K562 (cell line): Measurements from ENCODE around the gene C11orf58. TPM values are rescaled to one million over a fixed set of nuclear protein-coding genes. Genes with fewer than 3 reads are reported as not detected.

Experiments
- ATAC-seq: fragments of 200-7000 bp; cut with Tn5 transposase; 3 replicates; pipeline ENCODE4 v1.9.1; 2020; ENCODE audit warnings: moderate library complexity
- BruUV-seq: library from RNA; stranded (reverse); fragments of 400-500 nt; replicated peaks from 2 replicates; lab custom pipeline; 2021; lab: Mats Ljungman, UMichigan
- CTCF ChIA-PET: fragments of 300-600 bp; formaldehyde crosslinking; extraction: SDS; loops from one replicate; lab custom pipeline; 2021; ENCODE audit warnings: low intra/inter-chr PET ratio; lab: Yijun Ruan, JAX
- POLR2A ChIA-PET: fragments of 300-600, 350-650 bp; sonication (Branson Sonifier 250); formaldehyde crosslinking; extraction: SDS; loops from one replicate; lab custom pipeline; 2021; ENCODE audit warnings: antibody characterized with exemption, inconsistent platforms; lab: Yijun Ruan, JAX
- DNase-seq, 4 experiments: peaks; one replicate each; pipeline versions ENCODE4 v3.0.0 to v3.0.0-alpha.2; 2011 to 2018; ENCODE audit warnings: low spot score in 3 of 4, mixed read lengths in 3 of 4; ENCODE audit errors: extremely low read depth in 1 of 4
- FAIRE-seq: peaks from 2 replicates; lab custom pipeline; 2011; peaks lifted over from hg19 to GRCh38; lab: Jason Lieb, UNC
- H2AFZ ChIP-seq: 2 replicates; pipeline ENCODE4 v1.6.0; 2011; ENCODE audit warnings: low read depth, low read length, control low read depth, inconsistent platforms
- H3K27ac ChIP-seq: fragments of 200-600 bp; 3 replicates; pipeline ENCODE4 v1.8.0; 2011; ENCODE audit warnings: low read depth, mild to moderate bottlenecking, control low read depth, inconsistent platforms, low read length, moderate library complexity, mixed read lengths; ENCODE audit errors: extremely low read depth
- H3K27me3 ChIP-seq, 2 experiments: fragments of 300-600 bp in 1 of 2; 2 replicates in 1 of 2; 3 replicates in 1 of 2; pipeline versions ENCODE4 v1.6.0 to v1.8.0; 2011; ENCODE audit warnings: inconsistent platforms in 2 of 2, low read length in 2 of 2, mild to moderate bottlenecking in 1 of 2, mixed read lengths in 1 of 2, moderate library complexity in 1 of 2; ENCODE audit not compliant: control insufficient read depth in 2 of 2, insufficient read depth in 2 of 2
- H3K36me3 ChIP-seq: fragments of 300-600 bp; 3 replicates; pipeline ENCODE4 v1.8.0; 2011; ENCODE audit warnings: mild to moderate bottlenecking, low read length, inconsistent platforms; ENCODE audit not compliant: control insufficient read depth, insufficient read depth
- H3K4me1 ChIP-seq, 2 experiments: fragments of 200-600 bp in 1 of 2; replicated peaks in 1 of 2; 2 replicates in 1 of 2; 3 replicates in 1 of 2; pipeline versions ENCODE4 v1.5.1 to v1.8.0; 2011; ENCODE audit warnings: inconsistent platforms in 2 of 2, low read length in 2 of 2, mild to moderate bottlenecking in 1 of 2, mixed read lengths in 1 of 2, moderate library complexity in 1 of 2; ENCODE audit not compliant: control insufficient read depth in 2 of 2, insufficient read depth in 2 of 2
- H3K4me2 ChIP-seq: 2 replicates; pipeline ENCODE4 v1.6.1; 2011; ENCODE audit warnings: low read length, control low read depth, inconsistent platforms, mixed read lengths; ENCODE audit not compliant: insufficient read depth
- H3K4me3 ChIP-seq: fragments of 200-600 bp; sonication (generic), shearing (Covaris generic); 2 replicates; pipeline ENCODE4 v1.5.1; 2016; ENCODE audit warnings: control low read depth, inconsistent platforms
- H3K79me2 ChIP-seq: fragments of 200-600 bp; 3 replicates; pipeline ENCODE4 v1.8.0; 2011; ENCODE audit warnings: low read length, inconsistent platforms; ENCODE audit not compliant: control insufficient read depth, insufficient read depth
- H3K9ac ChIP-seq, 2 experiments: 2 replicates each; pipeline versions ENCODE4 v1.6.0 to v1.6.1; 2011; ENCODE audit warnings: low read depth in 2 of 2, low read length in 2 of 2, control low read depth in 1 of 2, inconsistent platforms in 1 of 2, mild to moderate bottlenecking in 1 of 2, mixed read lengths in 1 of 2; ENCODE audit not compliant: insufficient read depth in 1 of 2
- H3K9me1 ChIP-seq: one replicate; pipeline ENCODE4 v1.6.0; 2011; ENCODE audit warnings: inconsistent platforms, mild to moderate bottlenecking, low read length, moderate library complexity; ENCODE audit not compliant: control insufficient read depth, insufficient read depth
- H3K9me3 ChIP-seq: replicated peaks from 2 replicates; pipeline ENCODE4 v1.5.1; 2011; ENCODE audit warnings: low read depth, low read length, inconsistent platforms; ENCODE audit not compliant: control insufficient read depth, insufficient read depth
- H4K20me1 ChIP-seq: replicated peaks from 2 replicates; pipeline ENCODE4 v1.6.1; 2011; ENCODE audit warnings: low read length, inconsistent platforms, mixed read lengths; ENCODE audit not compliant: control insufficient read depth, insufficient read depth
- CTCF ChIP-seq, 3 experiments: IDR thresholded peaks in 2 of 3; conservative IDR thresholded peaks in 1 of 3; 2 replicates each; pipeline ENCODE4 v1.5.1; 2011 to 2012; ENCODE audit warnings: low read length in 3 of 3, mild to moderate bottlenecking in 3 of 3, control low read depth in 2 of 3, improper control_type of control experiment in 1 of 3, inconsistent platforms in 1 of 3, low read depth in 1 of 3, mixed read lengths in 1 of 3, moderate library complexity in 1 of 3; ENCODE audit not compliant: insufficient read depth in 2 of 3
- MAX ChIP-seq: sonication (generic); formaldehyde crosslinking; IDR thresholded peaks from 2 replicates; pipeline ENCODE4 v1.9.0; 2022; ENCODE audit warnings: mild to moderate bottlenecking, missing genetic modification reagents
- MEF2D ChIP-seq: conservative IDR thresholded peaks from 2 replicates; pipeline ENCODE4 v1.6.1; 2016; ENCODE audit warnings: low read depth, missing genetic modification characterization, missing compliant biosample characterization
- PPARD ChIP-seq: fragments of 250-450 bp; sonication (Bioruptor Pico); IDR thresholded peaks from 2 replicates; pipeline ENCODE4 v1.8.0; 2022; ENCODE audit warnings: inconsistent platforms, mild to moderate bottlenecking, moderate library complexity
- ZC3H4 ChIP-seq: sonication (generic); formaldehyde crosslinking; IDR thresholded peaks from 2 replicates; pipeline ENCODE4 v1.9.0; 2021; ENCODE audit warnings: missing genetic modification reagents, borderline replicate concordance
- ZNF511 ChIP-seq: sonication (generic); formaldehyde crosslinking; IDR thresholded peaks from 2 replicates; pipeline ENCODE4 v1.8.0; 2022; ENCODE audit warnings: mild to moderate bottlenecking, missing genetic modification reagents
- ZNF561 ChIP-seq: fragments of 450-650 bp; formaldehyde crosslinking; conservative IDR thresholded peaks from 2 replicates; pipeline ENCODE4 v1.4.0; 2020; ENCODE audit warnings: mild to moderate bottlenecking, moderate library complexity
- WGBS: fragments of 100-300 bp; shearing (Covaris generic); methylation state at CpG from one replicate; pipeline ENCODE4 v1.1.6; 2016; ENCODE audit warnings: low coverage, mixed read lengths; ENCODE audit not compliant: insufficient coverage; ENCODE audit errors: missing lambda C conversion rate; 5-methylcytosine and 5-hydroxymethylcytosine counted together
- in situ Hi-C: fragments of 300-500 bp; cut with MboI; formaldehyde crosslinking; loops from 4 replicates; pipeline ENCODE4 v1.15.0; 2018; ENCODE audit warnings: inconsistent platforms, mixed read lengths
- intact Hi-C: fragments of 100-400 bp; cut with micrococcal nuclease; formaldehyde crosslinking; loops from 2 replicates; pipeline ENCODE4 v1.14.2; 2022
- polyA plus RNA-seq, 8 experiments: library from polyadenylated mRNA; depleted of rRNA in 4 of 8; stranded (reverse) in 5 of 8; unstranded in 3 of 8; fragments of >200 nt; fragmentation: Nextera tagmentation in 2 of 8; fragmentation: Illumina TruSeq in 1 of 8; extraction: Ambion mirVana in 2 of 8; extraction: Trizol in 1 of 8; gene quantifications; 2 replicates each; pipeline versions ENCODE4 v1.2.1 to v1.2.3, GENCODE V29; 2011 to 2014; ENCODE audit warnings: inconsistent platforms in 1 of 8, missing spikeins in 1 of 8
- total RNA-seq, 7 experiments: library from RNA; depleted of rRNA in 6 of 7; stranded (reverse); fragments of >200 nt in 6 of 7; fragmentation: Illumina TruSeq in 2 of 7; extraction: Trizol in 2 of 7; gene quantifications; 2 replicates each; pipeline versions ENCODE4 v1.2.1 to v1.2.3, GENCODE V29; 2011 to 2021; ENCODE audit warnings: low replicate concordance in 1 of 7

Gene C11orf58
- total and polyA plus RNA-seq, 9 of the 15 experiments (the other 6 are each of a cell fraction or from before 2014, with no cell fraction given) = 104 to 421 (median 247) TPM

- peaks cover 8 to 35% of the 10 kb centered on the region in 2 experiments; a peak in 4 of 5 replicates for H3K27me3 ChIP-seq
- H3K36me3 ChIP-seq = no peaks in the 10 kb centered on the region
- WGBS = 5% methylated on average over 6 of the region's 6 CpGs
- peaks cover 0 to 6% of the 10 kb centered on the region in 2 experiments; a peak in 1 of 5 replicates for H3K4me1 ChIP-seq
- H3K9ac ChIP-seq = no peak overlapping the region
- intact Hi-C loops = loop anchor here (5.0 kb wide), 1 partner anchor 36 kb away; no protein-coding TSS in a partner anchor
- H4K20me1 ChIP-seq = peaks cover 11% of the 10 kb centered on the region; the same call in 1 of the 2 replicates
- FAIRE-seq (no peak), ATAC-seq (no peak), DNase-seq (no peak)
- no peak overlapping the region for H3K4me3 ChIP-seq
- POLR2A ChIA-PET = interaction anchor here (1.0 kb wide), 1 partner anchor 292 kb away, joined by 5 read pairs; the partner anchor contains the start of gene RPS13
- H3K9me1 ChIP-seq = peaks cover 4% of the 10 kb centered on the region
- no peak for TF ChIP-seq MAX
- TF ChIP-seq, all 486 proteins: peak for 0
- Histone ChIP-seq H3K4me2 (no peak overlapping the region), H3K9me3 (no peaks in the 10 kb centered on the region), H3K27ac (no peak overlapping the region), H3K79me2 (no peaks in the 10 kb centered on the region), H2AFZ (no peak overlapping the region)
- CTCF ChIA-PET = interaction anchor here (1.5 kb wide), 1 partner anchor 97 kb away, joined by 5 read pairs; no protein-coding TSS in a partner anchor
- in situ Hi-C loops = loop anchor here (10.0 kb wide), 1 partner anchor 279 kb away; no protein-coding TSS in a partner anchor
- BruUV-seq = no TSS peak
Measured at GRCh38 chr11:16786131-16786530, 47.7 kb downstream of the C11orf58 start.

- Histone ChIP-seq H3K4me3 (no peak overlapping the region), H3K27me3 (peaks cover 11 to 37% of the 10 kb centered on the region in 2 experiments; a peak in 4 of 5 replicates), H3K4me2 (no peak overlapping the region), H3K9me1 (peaks cover 4% of the 10 kb centered on the region), H3K36me3 (no peaks in the 10 kb centered on the region), H4K20me1 (peaks cover 11% of the 10 kb centered on the region; the same call in 1 of the 2 replicates), H2AFZ (no peak overlapping the region), H3K27ac (no peak overlapping the region), H3K79me2 (no peaks in the 10 kb centered on the region), H3K9me3 (no peaks in the 10 kb centered on the region), H3K9ac (no peak overlapping the region), H3K4me1 (peaks cover 0 to 6% of the 10 kb centered on the region in 2 experiments; a peak in 2 of 5 replicates)
- ChIA-PET POLR2A (interaction anchor here (1.0 kb wide), 1 partner anchor 10 kb away, joined by 4 read pairs; no protein-coding TSS in a partner anchor), CTCF (no interaction called here)
- WGBS = 5% methylated on average over 7 of the region's 7 CpGs
- intact Hi-C loops (loop anchor here (5.0 kb wide), 1 partner anchor 35 kb away; no protein-coding TSS in a partner anchor), in situ Hi-C loops (loop anchor here (10.0 kb wide), 1 partner anchor 278 kb away; no protein-coding TSS in a partner anchor)
- ATAC-seq (no peak), DNase-seq (no peak), FAIRE-seq (no peak)
- TF ChIP-seq PPARD (CRISPR knock-in tag) = no peak
- no peak for TF ChIP-seq MEF2D
- TF ChIP-seq CTCF (IDR thresholded peaks at IDR 0.05 in 2 of 3, conservative IDR thresholded peaks at IDR 0.05 in 1 of 3; ENCODE audit: insufficient read depth in 2 of 3, low read depth in 1 of 3, low read length in 3 of 3) = no peak
- no peak for TF ChIP-seq ZC3H4
- TF ChIP-seq ZNF511 = no peak
- TF ChIP-seq ZNF561 = no peak
- no TSS peak for BruUV-seq
Measured at GRCh38 chr11:16787035-16787742, 48.7 kb downstream of the C11orf58 start.
